Ectodermal cell (in vitro differentiated cells): Measurements from ENCODE around the gene GALNT6.

Experiments
- H3K27ac ChIP-seq: 2 replicates; pipeline ENCODE4 v1.7.0; 2013; ENCODE audit warnings: mild to moderate bottlenecking, low read depth, low read length; ENCODE audit not compliant: insufficient read depth, poor library complexity, severe bottlenecking
- H3K27me3 ChIP-seq: 2 replicates; pipeline ENCODE4 v1.7.0; 2013; ENCODE audit warnings: mild to moderate bottlenecking, low read length; ENCODE audit not compliant: insufficient read depth, control insufficient read depth, poor library complexity, severe bottlenecking
- H3K36me3 ChIP-seq: one replicate; pipeline ENCODE4 v1.7.0; 2013; ENCODE audit warnings: low read length; ENCODE audit not compliant: control insufficient read depth, insufficient read depth
- H3K4me1 ChIP-seq: one replicate; pipeline ENCODE4 v1.7.0; 2013; ENCODE audit warnings: low read length; ENCODE audit not compliant: control insufficient read depth, insufficient read depth
- H3K4me3 ChIP-seq: 2 replicates; pipeline ENCODE4 v1.7.0; 2013; ENCODE audit warnings: low read depth, low read length, control low read depth; ENCODE audit not compliant: insufficient read depth
- H3K9me3 ChIP-seq: 2 replicates; pipeline ENCODE4 v1.7.0; 2013; ENCODE audit warnings: mild to moderate bottlenecking, low read length, moderate library complexity; ENCODE audit not compliant: control insufficient read depth
- WGBS, 2 experiments: methylation state at CpG; one replicate each; pipeline ENCODE4 v1.1.7; 2013; ENCODE audit warnings: missing lambda C conversion rate in 2 of 2; 5-methylcytosine and 5-hydroxymethylcytosine counted together

GALNT6 gene

GRCh38 chr12:51395283-51396230, 4.4 kb upstream of the GALNT6 start:
- Histone ChIP-seq H3K27ac (no peak overlapping the region), H3K9me3 (no peaks in the 10 kb centered on the region), H3K36me3 (no peaks in the 10 kb centered on the region), H3K4me3 (no peak overlapping the region), H3K4me1 (no peaks in the 10 kb centered on the region), H3K27me3 (peaks cover 39% of the 10 kb centered on the region)
- 71 to 76% methylated on average over 8 of the region's 8 CpGs for WGBS, 2 experiments

DNA sequence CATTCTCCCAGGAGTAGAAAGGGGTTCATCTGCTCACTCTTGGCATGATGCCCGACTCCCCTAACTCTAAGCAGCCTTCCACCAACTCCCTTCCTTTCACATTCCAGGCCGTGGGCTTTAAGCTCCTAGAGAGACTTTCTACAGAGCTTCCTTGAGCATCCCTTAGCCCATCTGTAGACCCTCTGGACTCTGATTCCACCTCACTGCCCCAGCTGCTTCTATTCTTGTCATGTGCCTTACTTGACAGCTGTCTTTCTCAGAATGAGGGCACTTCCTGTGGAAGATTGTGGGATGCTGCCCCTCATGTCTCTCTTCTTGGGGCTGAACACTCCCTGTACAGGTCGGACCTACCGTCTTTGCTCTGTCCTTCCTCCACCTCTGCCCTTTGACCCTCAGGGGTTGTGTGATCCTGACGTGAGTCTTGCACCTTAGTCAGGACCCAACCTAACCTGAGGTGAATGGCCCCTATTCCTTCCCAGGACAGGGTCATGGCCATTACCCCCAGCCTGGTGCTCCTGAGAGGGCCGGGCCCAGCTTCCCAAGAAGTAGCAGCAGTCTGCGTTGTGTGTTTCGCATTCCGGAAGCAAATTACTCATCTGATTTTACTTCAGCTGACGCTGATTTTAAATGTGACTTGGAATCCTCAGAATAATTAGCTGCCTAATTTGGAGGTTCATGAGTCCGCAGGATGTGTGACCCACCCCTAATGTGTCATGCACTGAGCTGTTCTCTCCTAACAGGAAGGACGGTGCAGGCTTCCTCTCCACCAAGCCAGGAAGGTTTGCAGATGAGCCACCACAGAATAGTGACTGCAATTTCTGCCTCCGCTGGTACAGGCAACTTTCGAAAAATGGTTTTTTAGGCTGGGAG, 2.7 kb upstream of the GALNT6 start:
- H3K27ac ChIP-seq: no peak overlapping the region
- H3K36me3 ChIP-seq: no peaks in the 10 kb centered on the region
- no peak overlapping the region for H3K4me3 ChIP-seq
- 92% methylated on average over 14 of the region's 14 CpGs for WGBS, 2 experiments
- no peaks in the 10 kb centered on the region for H3K4me1 ChIP-seq
- H3K9me3 ChIP-seq: no peaks in the 10 kb centered on the region
- H3K27me3 ChIP-seq: peaks cover 46% of the 10 kb centered on the region

GRCh38 chr12:51392556-51393237, 1.5 kb upstream of the GALNT6 start:
- no peak overlapping the region for H3K27ac ChIP-seq
- 19 to 20% methylated on average over 22 of the region's 22 CpGs for whole genome bisulfite sequencing, 2 experiments
- H3K36me3 ChIP-seq: no peaks in the 10 kb centered on the region
- peaks cover 46% of the 10 kb centered on the region for H3K27me3 ChIP-seq
- no peak overlapping the region for H3K4me3 ChIP-seq
- no peaks in the 10 kb centered on the region for H3K4me1 ChIP-seq
- no peaks in the 10 kb centered on the region for H3K9me3 ChIP-seq

- WGBS, 2 experiments: 5% methylated on average over 8 of the region's 8 CpGs
- Histone ChIP-seq H3K27me3 (peaks cover 46% of the 10 kb centered on the region), H3K27ac (no peak overlapping the region), H3K36me3 (no peaks in the 10 kb centered on the region), H3K4me3 (peak overlapping the region; percentile 51), H3K4me1 (no peaks in the 10 kb centered on the region), H3K9me3 (no peaks in the 10 kb centered on the region)
Observed at GRCh38 chr12:51390891-51391282, 319 bp downstream of the GALNT6 start.

- WGBS, 2 experiments: 88 to 92% methylated on average over 6 of the region's 6 CpGs
- no peak overlapping the region for H3K27ac ChIP-seq
Observed at GRCh38 chr12:51390457-51390856, 749 bp downstream of the GALNT6 start.

GRCh38 chr12:51389302-51389999, 1.8 kb downstream of the GALNT6 start:
- H3K9me3 ChIP-seq: no peaks in the 10 kb centered on the region
- H3K4me3 ChIP-seq: no peak overlapping the region
- peaks cover 46% of the 10 kb centered on the region for H3K27me3 ChIP-seq
- no peaks in the 10 kb centered on the region for H3K4me1 ChIP-seq
- WGBS, 2 experiments: 90 to 97% methylated on average over 2 of the region's 2 CpGs
- H3K27ac ChIP-seq: no peak overlapping the region
- H3K36me3 ChIP-seq: no peaks in the 10 kb centered on the region

More at GRCh38 chr12:51390457-51390856, 749 bp downstream of the GALNT6 start:
- H3K4me3 ChIP-seq: no peak overlapping the region
- H3K9me3 ChIP-seq: no peaks in the 10 kb centered on the region
- peaks cover 46% of the 10 kb centered on the region for H3K27me3 ChIP-seq
- no peaks in the 10 kb centered on the region for H3K4me1 ChIP-seq
- no peaks in the 10 kb centered on the region for H3K36me3 ChIP-seq

GRCh38 chr12:51388846-51389245, 2.4 kb downstream of the GALNT6 start:
- H3K27ac ChIP-seq: no peak overlapping the region
- H3K27me3 ChIP-seq: peaks cover 40% of the 10 kb centered on the region
- 91% methylated on average over 5 of the region's 5 CpGs for WGBS, 2 experiments
- H3K4me1 ChIP-seq: peaks cover under 1% of the 10 kb centered on the region
- H3K9me3 ChIP-seq: no peaks in the 10 kb centered on the region
- H3K4me3 ChIP-seq: no peak overlapping the region
- H3K36me3 ChIP-seq: no peaks in the 10 kb centered on the region

DNA sequence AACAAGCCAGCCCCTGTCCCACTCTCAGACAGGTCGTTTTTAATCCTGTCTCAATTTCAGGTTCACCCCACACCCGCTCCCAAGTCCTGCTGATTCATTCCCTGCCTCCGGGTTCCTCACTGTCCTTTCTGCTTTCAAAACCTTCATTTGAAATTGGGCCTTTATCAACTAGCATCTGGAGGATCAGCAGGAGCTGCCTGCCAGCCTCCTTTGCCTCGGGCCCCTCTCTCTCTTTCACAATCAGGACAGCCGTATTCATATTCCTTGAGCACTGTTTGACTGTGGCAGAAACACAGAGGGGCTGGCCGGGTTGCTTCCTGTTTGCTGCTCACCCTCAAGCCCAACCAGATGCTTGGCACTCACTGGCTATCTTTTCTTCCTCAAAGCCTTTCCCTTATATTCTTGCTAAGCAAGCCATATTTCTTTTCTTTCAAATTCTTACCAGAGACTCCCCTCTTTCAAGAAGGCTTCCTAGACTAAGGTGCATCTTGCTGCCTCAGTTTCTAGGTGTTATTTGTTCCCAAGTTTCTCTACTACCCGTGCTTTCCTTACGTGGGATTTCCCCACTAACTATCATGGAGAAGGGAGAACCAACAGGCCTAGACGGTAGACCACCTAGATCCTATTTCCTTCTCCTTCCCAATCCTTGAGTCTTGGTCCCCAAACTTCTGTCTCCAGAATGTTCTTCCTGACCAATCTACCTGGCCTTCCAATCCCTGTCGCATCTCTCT, 3.0 kb downstream of the GALNT6 start:
- Histone ChIP-seq H3K27ac (no peak overlapping the region), H3K9me3 (no peaks in the 10 kb centered on the region), H3K27me3 (peaks cover 34% of the 10 kb centered on the region), H3K4me1 (peaks cover 7% of the 10 kb centered on the region), H3K4me3 (no peak overlapping the region), H3K36me3 (no peaks in the 10 kb centered on the region)
- 54 to 58% methylated on average over 10 of the region's 10 CpGs for WGBS, 2 experiments

- peaks cover 15% of the 10 kb centered on the region for H3K27me3 ChIP-seq
Observed at GRCh38 chr12:51386351-51386750, 4.9 kb downstream of the GALNT6 start.

More at GRCh38 chr12:51386351-51386750, 4.9 kb downstream of the GALNT6 start:
- no peaks in the 10 kb centered on the region for H3K36me3 ChIP-seq
- peaks cover 8% of the 10 kb centered on the region for H3K4me1 ChIP-seq
- H3K9me3 ChIP-seq: no peaks in the 10 kb centered on the region
- H3K4me3 ChIP-seq: no peak overlapping the region
- 89 to 91% methylated on average over 4 of the region's 4 CpGs for WGBS, 2 experiments
- H3K27ac ChIP-seq: no peak overlapping the region
